Heart left ventricle (tissue), 16 donors: Measurements from ENCODE around the gene FRMD7. TPM values are rescaled to one million over a fixed set of nuclear protein-coding genes. Genes with fewer than 3 reads are reported as not detected.

Experiments used
- ATAC-seq, 4 donors: fragments of 200-7000 bp; cut with Tn5 transposase; one replicate each; pipeline ENCODE4 v1.9.1; 2020 to 2022; ENCODE audit warnings: moderate library complexity in 4 of 4, mild to moderate bottlenecking in 3 of 4, moderate number of reproducible peaks in 1 of 4
- DNase-seq, 5 donors: peaks; one replicate each; pipeline ENCODE4 v3.0.0-alpha.2; 2020
- H3K27ac ChIP-seq, 12 donors: fragments of 200-600 bp; sonication (generic) in 4 of 12; one replicate each; pipeline versions ENCODE4 v1.5.0 to v1.8.0; 2016 to 2022; ENCODE audit warnings: mild to moderate bottlenecking in 2 of 12
- H3K27me3 ChIP-seq, 9 donors: fragments of 200-600 bp; sonication (generic) in 2 of 9; one replicate each; pipeline versions ENCODE4 v1.5.1 to v1.8.0; 2016 to 2022; ENCODE audit warnings: mild to moderate bottlenecking in 3 of 9
- H3K36me3 ChIP-seq, 9 donors: fragments of 200-600 bp; sonication (generic) in 2 of 9; one replicate each; pipeline versions ENCODE4 v1.5.0 to v1.8.0; 2018 to 2022; ENCODE audit warnings: mild to moderate bottlenecking in 2 of 9
- H3K4me1 ChIP-seq, 12 donors: fragments of 200-600 bp; sonication (generic) in 4 of 12; one replicate each; pipeline versions ENCODE4 v1.5.0 to v1.8.0; 2016 to 2022; ENCODE audit warnings: mild to moderate bottlenecking in 3 of 12
- H3K4me3 ChIP-seq, 12 donors: fragments of 200-600 bp; sonication (generic) in 4 of 12; one replicate each; pipeline versions ENCODE4 v1.5.0 to v1.8.0; 2017 to 2022; ENCODE audit warnings: mild to moderate bottlenecking in 9 of 12, moderate library complexity in 4 of 12
- H3K9me3 ChIP-seq, 12 donors: fragments of 200-600 bp; sonication (generic) in 4 of 12; one replicate each; pipeline versions ENCODE4 v1.5.0 to v1.8.0; 2016 to 2022; ENCODE audit warnings: mild to moderate bottlenecking in 1 of 12
- CTCF ChIP-seq, 12 donors: fragments of 200-600 bp; sonication (generic) in 4 of 12; IDR thresholded peaks; one replicate each; pipeline versions ENCODE4 v1.5.0 to v1.8.0; 2018 to 2022; ENCODE audit warnings: antibody characterized with exemption in 12 of 12, mild to moderate bottlenecking in 5 of 12
- POLR2A ChIP-seq, 2 donors: fragments of 450-650 bp; IDR thresholded peaks; one replicate each; pipeline ENCODE4 v1.6.1; 2017; ENCODE audit warnings: antibody characterized with exemption in 2 of 2, mild to moderate bottlenecking in 2 of 2, moderate library complexity in 2 of 2
- WGBS, 4 donors: extraction: QIAGEN DNeasy Blood & Tissue Kit in 2 of 4; methylation state at CpG; one replicate each; pipeline versions ENCODE4 v1.1.5 to v1.1.7; 2013 to 2018; 5-methylcytosine and 5-hydroxymethylcytosine counted together
- intact Hi-C, 10 donors: fragments of 100-400 bp; cut with DNase I; formaldehyde crosslinking; loops; one replicate each; pipeline versions ENCODE4 v1.11.1 to v1.14.2; 2022
- polyA plus RNA-seq, 2 donors: library from polyadenylated mRNA; stranded (reverse); fragments of 200-250 nt; gene quantifications; one replicate each; pipeline ENCODE4 v1.2.3, GENCODE V29; 2013
- total RNA-seq, 9 donors: library from RNA; depleted of rRNA in 2 of 9; stranded (reverse); fragments of >200 nt in 2 of 9; fragmentation: NEBNext Ultra II Directional in 3 of 9; extraction: Animal tissue kit (Norgen Biotek cat#: 25700) in 3 of 9; gene quantifications; one replicate each; pipeline versions ENCODE4 v1.1.0 to v1.2.4, GENCODE V29; 2016 to 2023
- donor health status: ischemic (EF 13 %, LVEDD 7.1; RV severe dilation, severe dysfunction).
- donor health status: healthy with polysubstance abuse.
- donor health status: DM: no; HTN: yes; CAD: no.
- donor health status: DM: no; HTN: no; CAD: no.
- donor health status: ischemic (EF 25% LVEDD 6.9; RV normal size, moderate dysfunction).
- donor health status: ischemic (EF 25% LVEDD 5.7; RV mildly dilated, moderate dysfunction).
- donor health status: healthy.
- donor health status: DM: yes; HTN: yes; CAD: no.
- donor health status: ischemic (EF 35%, LVEDD 5.7; RV mildly dilated, moderate dysfunction).
- donor health status: nonischemic (EF 11% LVEDD 7.7; RV severe dilation, severe dysfunction).
- donor health status: DM: yes; HTN: yes; CAD: no.
- donor health status: PGD.
- donor health status: ischemic (EF 29% LVEDD 5.4; RV normal size, mild dysfunction).
- donor health status: nonischemic (EF 23%, LVEDD 6.1; RV moderate dilation, normal function).

Gene FRMD7
- total and polyA plus RNA-seq, 11 donors = 0.04 to 0.66 (median 0.27) TPM; not detected in 6

GRCh38 chrX:132063862-132064261 lies 64.0 kb downstream of the FRMD7 start:
- Histone ChIP-seq H3K4me3 (no peak overlapping the region), H3K4me1 (no peaks in the 10 kb centered on the region), H3K9me3 (no peaks in the 10 kb centered on the region), H3K36me3 (no peaks in the 10 kb centered on the region), H3K27ac (no peak overlapping the region), H3K27me3 (peaks cover 0 to 11% (median 0%) of the 10 kb centered on the region in 9 donors)
- ATAC-seq (no peak), DNase-seq (no peak)
- WGBS, 4 donors = 53 to 95% (median 82%) methylated on average over 4 of the region's 4 CpGs
- TF ChIP-seq POLR2A (IDR thresholded peaks at IDR 0.05) = no peak
- TF ChIP-seq CTCF (IDR thresholded peaks at IDR 0.05) = no peak
- intact Hi-C loops = loop anchor here in 2 of 10 donors (10.0 kb wide), 1 partner anchor 219 kb away; no protein-coding TSS in a partner anchor

- TF ChIP-seq POLR2A (IDR thresholded peaks at IDR 0.05) = no peak
- no peak for TF ChIP-seq CTCF (IDR thresholded peaks at IDR 0.05)
- Histone ChIP-seq H3K4me3 (no peak overlapping the region), H3K36me3 (no peaks in the 10 kb centered on the region), H3K27me3 (peaks cover 0 to 11% (median 0%) of the 10 kb centered on the region in 9 donors), H3K9me3 (no peaks in the 10 kb centered on the region), H3K4me1 (no peaks in the 10 kb centered on the region), H3K27ac (no peak overlapping the region)
- 62 to 97% (median 84%) methylated on average over 3 of the region's 3 CpGs for WGBS, 4 donors
- no peak for ATAC-seq
- intact Hi-C loops = loop anchor here in 2 of 10 donors (10.0 kb wide), 1 partner anchor 219 kb away; no protein-coding TSS in a partner anchor
- DNase-seq = no peak
These were observed 64.5 kb downstream of the FRMD7 start for GRCh38 chrX:132063334-132063733.

GRCh38 chrX:132059973-132060540 lies 67.8 kb downstream of the FRMD7 start:
- H3K4me1 ChIP-seq = no peaks in the 10 kb centered on the region
- H3K36me3 ChIP-seq = no peaks in the 10 kb centered on the region
- intact Hi-C loops = loop anchor here in 2 of 10 donors (10.0 kb wide), 1 partner anchor 215 kb away; no protein-coding TSS in a partner anchor
- WGBS, 4 donors = 70 to 95% (median 83%) methylated on average over 2 of the region's 2 CpGs
- TF ChIP-seq CTCF (IDR thresholded peaks at IDR 0.05) (no peak), POLR2A (IDR thresholded peaks at IDR 0.05) (no peak)
- ATAC-seq = no peak
- no peaks in the 10 kb centered on the region for H3K9me3 ChIP-seq
- no peak for DNase-seq
- H3K27me3 ChIP-seq = peaks cover 0 to 24% (median 0%) of the 10 kb centered on the region in 9 donors
- H3K4me3 ChIP-seq = no peak overlapping the region
- no peak overlapping the region for H3K27ac ChIP-seq

GRCh38 chrX:132058975-132059374 lies 68.8 kb downstream of the FRMD7 start:
- no peak overlapping the region for H3K27ac ChIP-seq
- ATAC-seq (no peak), DNase-seq (no peak)
- H3K4me3 ChIP-seq = no peak overlapping the region
- no peaks in the 10 kb centered on the region for H3K4me1 ChIP-seq
- no peaks in the 10 kb centered on the region for H3K36me3 ChIP-seq
- no peaks in the 10 kb centered on the region for H3K9me3 ChIP-seq
- TF ChIP-seq CTCF (IDR thresholded peaks at IDR 0.05) = no peak
- TF ChIP-seq POLR2A (IDR thresholded peaks at IDR 0.05) = no peak
- intact Hi-C loops = no loop called here
- WGBS, 4 donors = 56 to 91% (median 74%) methylated on average over 2 of the region's 2 CpGs
- H3K27me3 ChIP-seq = peaks cover 0 to 27% (median 0%) of the 10 kb centered on the region in 9 donors
